IPS DF 19.7 (cell line): Measurements from ENCODE around the gene SMAD7.

Source experiments
- DNase-seq: peaks from one replicate; pipeline ENCODE4 v3.0.0-alpha.2; 2013; ENCODE audit warnings: low read depth, low spot score

Gene SMAD7

DNA sequence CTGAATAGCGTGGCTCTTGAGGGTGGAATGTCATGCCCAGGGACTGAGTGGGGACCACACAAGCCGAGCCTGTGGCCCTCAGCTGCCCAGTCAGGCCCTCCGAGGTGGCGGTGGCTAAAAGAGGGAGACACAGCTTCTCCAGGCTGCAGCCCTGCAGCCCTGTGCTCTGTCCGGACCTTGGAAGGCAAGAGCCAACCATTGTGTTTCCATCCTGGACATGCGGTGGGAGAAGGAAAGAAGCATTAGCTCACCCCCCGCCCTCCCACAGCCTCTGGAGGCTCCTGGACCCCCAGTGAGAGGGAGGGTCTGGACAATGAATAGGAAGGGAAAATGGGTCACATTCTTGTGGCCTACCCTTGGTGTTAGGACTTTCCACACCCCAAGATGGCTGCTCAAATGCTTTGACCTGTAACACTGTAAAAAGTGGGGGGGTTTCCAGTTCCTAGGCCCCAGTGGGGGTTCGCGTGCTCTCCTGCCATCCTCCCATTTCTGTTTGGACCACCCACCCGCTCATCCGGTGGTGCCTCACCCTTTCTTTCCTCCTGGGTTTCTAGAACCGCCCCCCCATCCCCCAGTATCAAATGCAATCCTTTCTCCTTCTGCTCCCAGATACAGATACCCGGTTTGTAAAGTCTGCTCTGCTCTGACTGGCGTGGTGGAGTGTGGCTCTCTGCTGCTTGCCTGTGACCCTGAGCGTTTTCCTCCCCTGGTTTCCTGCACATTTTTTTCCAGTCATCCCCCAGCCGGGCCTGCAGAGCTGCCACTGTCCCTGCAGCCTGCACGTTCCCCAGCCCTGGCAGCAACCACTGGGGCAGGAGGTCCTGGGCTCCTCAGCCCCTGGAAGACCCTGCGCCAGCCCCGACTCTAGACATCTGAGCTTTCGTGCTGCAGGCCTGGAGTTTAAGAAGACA, 36.3 kb upstream of the SMAD7 start:
- DNase-seq: no peak

DNA sequence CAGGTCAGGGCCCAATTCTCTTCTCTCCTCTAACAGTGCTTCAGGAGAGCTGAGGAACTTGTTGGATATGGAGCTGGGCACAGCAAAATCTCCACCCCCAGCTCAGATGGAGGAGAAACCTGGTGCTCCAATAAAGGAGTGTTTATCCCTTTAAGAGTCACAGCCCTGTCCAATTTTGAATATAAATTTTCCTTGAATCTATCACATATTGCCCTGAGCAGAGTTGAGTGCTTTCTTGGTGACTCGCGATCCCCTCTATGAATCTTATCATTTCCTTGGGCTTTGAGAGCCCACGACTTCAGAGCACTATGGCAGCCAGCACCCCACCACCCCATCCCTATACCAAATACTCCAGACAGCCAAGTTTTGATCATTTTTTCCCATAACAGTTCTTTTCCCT, 34.4 kb upstream of the SMAD7 start:
- no peak for DNase-seq

DNA sequence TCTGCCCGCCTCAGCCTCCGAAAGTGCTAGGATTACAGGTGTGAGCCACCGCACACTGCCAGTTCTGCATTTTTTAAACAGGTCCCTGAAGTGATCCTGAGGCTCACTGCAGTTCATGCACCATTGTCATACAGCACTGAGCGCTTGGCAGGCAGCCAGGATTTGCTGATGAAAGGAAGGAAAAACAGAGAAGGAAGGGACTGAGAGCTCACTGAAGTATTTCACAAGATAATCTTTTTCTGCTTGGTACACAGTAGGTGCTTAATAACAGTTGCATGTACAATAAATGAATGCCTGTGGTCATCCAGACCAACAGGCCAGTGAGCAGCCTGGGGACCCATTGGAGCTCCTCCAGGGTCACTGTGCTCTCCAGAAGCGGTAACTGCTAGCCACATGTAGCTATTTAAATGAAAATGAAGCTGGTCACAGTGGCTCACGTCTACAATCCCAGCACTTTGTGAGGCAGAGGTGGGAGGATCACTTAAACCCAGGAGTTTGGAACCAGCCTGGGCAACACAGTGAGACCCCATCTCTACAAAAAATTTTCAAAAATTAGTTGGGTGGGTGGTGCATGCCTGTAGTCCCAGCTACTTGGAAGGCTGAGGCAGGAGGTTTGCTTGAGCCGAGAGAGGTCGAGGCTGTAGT, 33.1 kb upstream of the SMAD7 start:
- DNase-seq: no peak

GRCh38 chr18:48982266-48982665, 31.5 kb upstream of the SMAD7 start:
- DNase-seq: no peak

- no peak for DNase-seq
Observed at GRCh38 chr18:48979944-48980890, 29.5 kb upstream of the SMAD7 start.

- no peak for DNase-seq
Observed at GRCh38 chr18:48977914-48978313, 27.1 kb upstream of the SMAD7 start.

- DNase-seq: no peak
Observed at GRCh38 chr18:48975817-48976649, 25.3 kb upstream of the SMAD7 start.

- no peak for DNase-seq
Observed at GRCh38 chr18:48975120-48975816, 24.5 kb upstream of the SMAD7 start.

DNA sequence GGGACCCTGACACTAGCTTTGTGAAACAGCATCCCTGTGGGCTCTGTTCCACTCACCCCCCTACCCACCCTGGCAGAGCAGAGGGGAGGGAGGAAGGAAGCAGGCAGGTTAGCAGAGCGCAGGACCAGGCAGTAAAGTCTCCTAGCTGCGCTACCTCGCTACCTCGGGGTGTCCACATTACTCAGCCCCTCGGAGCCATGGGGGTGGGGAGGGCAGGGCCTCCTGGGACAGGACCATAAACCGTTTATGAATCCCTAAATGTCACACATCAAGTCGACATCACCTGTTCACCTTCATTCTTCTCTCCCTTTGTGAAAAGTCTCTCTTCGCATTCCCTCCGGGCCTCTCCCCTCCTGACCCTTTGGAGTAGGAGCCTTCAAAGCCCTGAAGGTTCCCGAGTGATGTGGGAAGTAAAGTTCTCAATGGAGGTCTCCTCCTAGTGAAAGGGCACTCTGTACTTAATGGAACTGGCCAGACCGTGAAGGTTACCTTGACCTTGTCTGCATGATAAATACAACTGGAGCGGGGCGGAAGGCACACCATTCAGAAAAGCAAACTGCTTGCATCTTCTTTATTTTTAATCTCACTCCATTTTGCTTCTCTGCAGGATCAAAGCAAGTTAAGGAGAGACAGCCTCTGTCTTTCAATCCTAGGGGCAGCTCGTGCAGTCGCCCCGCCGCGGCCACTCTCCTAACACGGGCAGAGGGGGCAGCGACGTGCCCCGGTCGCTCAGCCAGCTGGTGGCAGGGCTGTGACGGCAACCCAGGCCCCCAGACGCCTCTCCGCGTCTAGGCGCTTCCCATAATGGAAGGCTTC, 23.7 kb upstream of the SMAD7 start:
- DNase-seq: no peak

DNA sequence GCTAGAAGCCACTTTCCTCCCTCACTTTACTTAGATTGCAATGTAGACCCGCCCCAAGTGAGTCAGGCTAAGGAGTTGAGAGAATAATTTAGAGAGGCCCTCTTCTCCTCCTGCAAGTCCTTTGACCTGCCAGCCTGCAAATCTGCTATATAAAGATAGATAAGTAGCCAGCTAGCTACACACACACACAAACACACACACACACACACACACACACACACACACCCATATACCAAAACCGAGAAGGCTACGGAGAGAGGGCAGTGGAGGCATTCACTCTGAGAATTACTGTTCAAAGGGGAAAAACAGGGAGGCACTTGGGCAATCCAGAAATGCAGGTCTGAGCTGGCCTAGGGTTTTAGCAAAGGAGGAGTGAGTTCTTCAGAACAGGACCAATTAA, 23.0 kb upstream of the SMAD7 start:
- DNase-seq: no peak

DNA sequence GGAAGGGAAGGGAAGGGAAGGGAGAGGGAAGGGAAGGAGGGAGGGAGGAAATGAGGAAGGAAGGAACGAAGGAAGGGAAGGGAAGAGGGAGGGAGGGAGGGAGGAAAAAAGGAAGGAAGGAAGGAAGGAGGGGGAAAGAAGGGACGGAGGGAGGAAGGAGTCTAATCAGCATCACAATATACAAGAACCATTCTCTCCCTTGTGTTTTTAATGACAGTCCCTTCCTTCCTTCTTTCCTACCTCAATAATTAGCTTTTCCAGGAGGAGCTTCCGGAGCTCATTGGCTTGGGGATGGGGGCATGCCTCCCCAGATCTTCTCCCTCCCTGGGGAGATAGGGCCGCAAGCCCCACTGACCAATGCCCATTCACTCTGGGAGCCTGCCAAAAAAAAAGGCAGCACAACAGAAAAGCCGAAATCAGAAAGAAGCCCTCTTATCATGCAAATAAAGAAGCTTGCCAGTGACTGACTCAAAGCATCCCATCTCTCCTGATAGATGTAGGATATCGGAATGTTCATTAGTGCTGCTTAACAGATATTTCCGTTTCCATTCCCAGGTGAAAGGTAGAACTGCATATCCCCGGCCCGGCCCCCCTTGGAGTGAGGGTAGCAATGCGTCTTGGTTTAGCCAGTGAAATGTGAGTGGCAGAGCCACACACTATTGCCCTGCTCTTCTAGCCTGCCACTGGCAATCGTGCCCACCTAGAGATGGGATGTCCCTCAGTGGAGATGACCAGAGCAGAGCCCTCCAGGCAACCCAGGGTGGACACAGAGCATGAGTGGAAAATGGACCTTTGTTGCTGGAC, 17.8 kb upstream of the SMAD7 start:
- no peak for DNase-seq

DNA sequence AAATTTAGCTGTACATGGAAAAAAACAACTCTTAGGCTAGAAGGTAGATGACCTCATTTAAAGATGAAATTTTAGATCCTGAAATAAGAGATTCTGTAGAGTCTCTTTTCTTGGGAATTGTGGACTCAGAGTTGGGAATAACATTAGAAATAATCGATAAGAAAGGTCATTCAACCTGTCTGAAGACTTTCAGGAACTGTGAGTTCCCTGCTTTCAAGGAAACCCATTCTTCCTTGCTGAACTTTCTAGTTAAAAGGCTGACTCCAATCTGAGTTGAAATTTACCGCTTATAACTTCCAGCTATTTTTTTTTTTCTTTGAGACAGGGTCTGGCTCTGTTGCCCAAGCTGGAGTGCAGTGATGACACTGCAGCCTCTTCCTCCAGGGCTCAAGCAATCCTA, 16.8 kb upstream of the SMAD7 start:
- DNase-seq: no peak

DNA sequence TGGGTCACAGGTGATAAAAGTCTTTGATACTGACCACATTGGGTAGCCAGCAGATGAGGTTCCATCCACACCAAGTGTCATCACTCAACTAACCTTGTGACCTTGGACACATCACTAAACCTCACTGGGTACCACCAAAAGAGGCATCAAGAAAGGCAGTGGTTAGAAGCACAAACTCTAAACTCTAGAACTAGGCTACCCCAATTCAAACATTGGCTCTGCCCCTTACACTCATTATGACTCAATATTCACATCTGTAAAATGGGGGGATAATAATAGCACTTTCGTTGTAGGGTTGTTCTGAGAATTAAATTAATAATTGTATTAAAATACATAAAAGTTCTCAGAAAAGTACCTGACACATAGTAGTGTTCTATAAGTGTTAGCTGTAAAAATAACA, 15.8 kb upstream of the SMAD7 start:
- no peak for DNase-seq

GRCh38 chr18:48963586-48964470, 13.1 kb upstream of the SMAD7 start:
- no peak for DNase-seq

GRCh38 chr18:48962994-48963561, 12.3 kb upstream of the SMAD7 start:
- no peak for DNase-seq

DNA sequence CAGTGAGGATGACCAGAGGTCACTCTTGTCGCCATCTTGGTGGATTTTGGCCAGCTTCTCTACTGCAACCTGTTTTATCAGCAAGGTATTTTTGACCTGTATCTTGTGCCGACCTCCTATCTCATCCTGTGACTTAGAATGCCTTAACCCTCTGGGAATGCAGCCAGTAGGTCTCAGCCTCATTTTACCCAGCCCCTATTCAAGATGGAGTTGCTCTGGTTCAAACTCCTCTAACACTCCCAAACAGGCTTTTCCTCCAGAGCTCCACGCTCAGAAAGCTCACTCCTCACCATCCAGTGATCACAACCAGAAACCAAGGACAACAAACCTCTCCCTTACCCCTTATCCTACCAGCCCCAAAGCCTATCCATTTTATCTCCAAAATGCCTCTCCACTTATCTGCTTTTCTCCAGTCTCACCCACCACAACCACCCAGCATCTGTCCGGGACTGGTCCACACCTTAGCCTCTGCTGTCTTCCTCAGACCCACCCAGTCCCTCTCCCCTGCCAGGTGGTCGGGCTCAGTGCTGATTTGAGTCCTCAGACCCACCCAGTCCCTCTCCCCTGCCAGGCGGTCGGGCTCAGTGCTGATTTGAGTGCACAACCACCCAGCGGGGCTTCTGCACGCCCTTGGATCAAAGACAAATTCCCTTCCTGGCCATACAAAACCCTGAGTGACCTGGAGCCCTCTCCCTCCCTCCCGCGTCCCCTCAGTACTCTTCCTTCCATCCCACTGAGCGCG, 11.7 kb upstream of the SMAD7 start:
- DNase-seq: no peak

DNA sequence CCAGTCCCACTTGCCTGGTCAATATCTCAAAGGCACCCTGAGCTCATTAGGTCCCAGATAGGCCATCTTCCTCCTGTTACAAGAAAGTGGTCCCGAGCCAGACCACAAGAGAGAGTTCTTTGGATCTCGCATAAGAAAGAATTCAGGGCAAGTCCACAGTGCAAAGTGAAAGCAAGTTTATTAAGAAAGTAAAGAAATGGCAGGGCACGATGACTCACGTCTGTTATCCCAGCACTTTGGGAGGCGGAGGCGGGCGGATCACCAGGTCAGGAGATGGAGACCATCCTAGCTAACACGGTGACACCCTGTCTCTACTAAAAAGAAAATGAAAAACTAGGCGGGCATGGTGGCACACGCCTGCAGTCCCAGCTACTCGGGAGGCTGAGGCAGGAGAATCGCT, 10.8 kb upstream of the SMAD7 start:
- no peak for DNase-seq
